Keratinocyte (primary cell): ENCODE measurements around the gene SS18L1. TPM values are rescaled to one million over a fixed set of nuclear protein-coding genes. Genes with fewer than 3 reads are reported as not detected.

ENCODE experiments used
- DNase-seq: peaks from one replicate; pipeline ENCODE4 v3.0.0-alpha.2; 2011; ENCODE audit warnings: low read depth, missing footprints, low spot score
- FAIRE-seq: peaks from 2 replicates; lab custom pipeline; 2011; peaks lifted over from hg19 to GRCh38; lab: Jason Lieb, UNC
- H2AFZ ChIP-seq: 2 replicates; pipeline ENCODE4 v1.6.0; 2012; ENCODE audit warnings: low read length, control low read depth, inconsistent platforms; ENCODE audit not compliant: control insufficient read depth
- H3K27ac ChIP-seq: 2 replicates; pipeline ENCODE4 v1.5.1; 2011; ENCODE audit warnings: low read length; ENCODE audit not compliant: control insufficient read depth, insufficient read depth
- H3K27me3 ChIP-seq: 3 replicates; pipeline ENCODE4 v1.6.0; 2011; ENCODE audit warnings: low read length; ENCODE audit not compliant: control insufficient read depth, insufficient read depth; ENCODE audit errors: extremely low read depth
- H3K36me3 ChIP-seq, 2 experiments: 2 replicates in 1 of 2; 3 replicates in 1 of 2; pipeline ENCODE4 v1.5.1; 2011; ENCODE audit warnings: low read length in 2 of 2, mild to moderate bottlenecking in 1 of 2; ENCODE audit not compliant: control insufficient read depth in 2 of 2, insufficient read depth in 2 of 2; ENCODE audit errors: extremely low read depth in 1 of 2
- H3K4me1 ChIP-seq: 3 replicates; pipeline ENCODE4 v1.5.1; 2011; ENCODE audit warnings: low read length; ENCODE audit not compliant: control insufficient read depth, insufficient read depth; ENCODE audit errors: extremely low read depth
- H3K4me2 ChIP-seq: 3 replicates; pipeline ENCODE4 v1.6.0; 2011; ENCODE audit warnings: low read depth, low read length; ENCODE audit not compliant: control insufficient read depth, insufficient read depth; ENCODE audit errors: extremely low read depth
- H3K4me3 ChIP-seq, 3 experiments: fragments of 200-600 bp in 1 of 3; sonication (generic) in 1 of 3; 2 replicates in 2 of 3; 3 replicates in 1 of 3; pipeline ENCODE4 v1.5.1; 2011 to 2016; ENCODE audit warnings: low read length in 3 of 3, mild to moderate bottlenecking in 3 of 3, control low read depth in 2 of 3, inconsistent platforms in 1 of 3, low read depth in 1 of 3, mixed read lengths in 1 of 3, mixed run types in 1 of 3, moderate library complexity in 1 of 3; ENCODE audit not compliant: control insufficient read depth in 2 of 3, insufficient read depth in 2 of 3; ENCODE audit errors: extremely low read depth in 1 of 3
- H3K79me2 ChIP-seq: 2 replicates; pipeline ENCODE4 v1.6.0; 2012; ENCODE audit warnings: low read length; ENCODE audit not compliant: control insufficient read depth, insufficient read depth
- H3K9ac ChIP-seq: 3 replicates; pipeline ENCODE4 v1.6.0; 2011; ENCODE audit warnings: low read length; ENCODE audit not compliant: control insufficient read depth, insufficient read depth; ENCODE audit errors: extremely low read depth
- H3K9me1 ChIP-seq: 3 replicates; pipeline ENCODE4 v1.6.0; 2011; ENCODE audit warnings: low read length; ENCODE audit not compliant: control insufficient read depth, insufficient read depth; ENCODE audit errors: extremely low read depth
- H3K9me3 ChIP-seq: 2 replicates; pipeline ENCODE4 v1.5.1; 2012; ENCODE audit warnings: low read depth, low read length; ENCODE audit not compliant: control insufficient read depth
- H4K20me1 ChIP-seq: 3 replicates; pipeline ENCODE4 v1.6.0; 2011; ENCODE audit warnings: low read length; ENCODE audit not compliant: control insufficient read depth, insufficient read depth; ENCODE audit errors: extremely low read depth
- EZH2 ChIP-seq: IDR thresholded peaks from one replicate; pipeline ENCODE4 v1.6.1; 2012; ENCODE audit warnings: inconsistent platforms, mild to moderate bottlenecking, low read length, moderate library complexity
- dilution Hi-C: fragments of 300-500 bp; cut with MboI; formaldehyde crosslinking; loops from one replicate; pipeline ENCODE4 v1.7.0; 2020; ENCODE audit warnings: low sequenced_read_pairs; ENCODE audit not compliant: extremely low pct_ligation_motif_present
- polyA plus RNA-seq, 5 experiments: library from polyadenylated mRNA; depleted of rRNA in 3 of 5; stranded (reverse) in 3 of 5; stranded (forward) in 1 of 5; unstranded in 1 of 5; fragments of >200 nt; gene quantifications; 1 replicate in 1 of 5; 2 replicates in 3 of 5; 3 replicates in 1 of 5; pipeline versions ENCODE4 v1.2.1 to v1.2.3, GENCODE V29; 2011 to 2012; ENCODE audit warnings: missing spikeins in 2 of 5, low read depth in 1 of 5, low replicate concordance in 1 of 5
- TF ChIP-seq, protein P1 (sequence below), 3 experiments: IDR thresholded peaks in 1 of 3; conservative IDR thresholded peaks in 1 of 3; optimal IDR thresholded peaks in 1 of 3; 2 replicates in 2 of 3; 3 replicates in 1 of 3; pipeline versions ENCODE3 to v1.5.1; 2011; ENCODE audit warnings: low read length in 3 of 3, mild to moderate bottlenecking in 3 of 3, moderate library complexity in 2 of 3, control low read depth in 1 of 3, inconsistent platforms in 1 of 3; ENCODE audit not compliant: insufficient read depth in 2 of 3; ENCODE audit errors: extremely low read depth in 1 of 3

Gene SS18L1
- polyA plus RNA-seq, 1 donor (not counting 4 experiments of a cell fraction or from before 2014, with no cell fraction given) = 9.4 TPM

DNA sequence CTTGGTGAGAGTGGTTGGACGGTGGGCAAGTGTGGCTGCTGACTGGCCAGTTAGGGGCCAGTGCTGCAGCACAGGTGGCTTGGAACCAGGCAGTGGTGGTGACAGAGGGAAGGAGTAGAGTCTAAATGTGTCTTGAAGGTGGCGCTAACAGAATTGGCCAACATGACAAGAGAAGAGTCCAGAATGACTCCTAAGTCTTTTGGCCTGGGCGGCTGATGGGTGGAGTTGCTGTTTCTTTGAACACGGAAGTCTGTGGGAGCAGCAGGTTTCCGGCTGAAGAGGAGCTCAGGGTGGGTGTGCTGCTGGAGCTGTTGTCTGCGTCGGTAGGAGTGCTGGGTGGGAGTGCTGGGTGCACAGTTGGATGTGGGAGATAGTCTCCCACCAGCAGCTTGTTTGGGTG, 11.1 kb upstream of the SS18L1 start:
- no peak for FAIRE-seq
- H3K27ac ChIP-seq = no peak overlapping the region
- dilution Hi-C loops = no loop called here
- H2AFZ ChIP-seq = no peak overlapping the region
- no peaks in the 10 kb centered on the region for H3K4me1 ChIP-seq
- no peaks in the 10 kb centered on the region for H3K27me3 ChIP-seq
- no peaks in the 10 kb centered on the region for H3K9me1 ChIP-seq
- H3K79me2 ChIP-seq = no peaks in the 10 kb centered on the region
- no peak overlapping the region for H3K4me3 ChIP-seq
- peaks cover 10% of the 10 kb centered on the region for H4K20me1 ChIP-seq
- H3K9me3 ChIP-seq = no peaks in the 10 kb centered on the region
- no peak for DNase-seq
- H3K9ac ChIP-seq = no peak overlapping the region
- H3K36me3 ChIP-seq = peaks cover 47 to 72% of the 10 kb centered on the region in 2 experiments
- no peak overlapping the region for H3K4me2 ChIP-seq
- no peak for TF ChIP-seq EZH2
- TF ChIP-seq, protein P1, sequence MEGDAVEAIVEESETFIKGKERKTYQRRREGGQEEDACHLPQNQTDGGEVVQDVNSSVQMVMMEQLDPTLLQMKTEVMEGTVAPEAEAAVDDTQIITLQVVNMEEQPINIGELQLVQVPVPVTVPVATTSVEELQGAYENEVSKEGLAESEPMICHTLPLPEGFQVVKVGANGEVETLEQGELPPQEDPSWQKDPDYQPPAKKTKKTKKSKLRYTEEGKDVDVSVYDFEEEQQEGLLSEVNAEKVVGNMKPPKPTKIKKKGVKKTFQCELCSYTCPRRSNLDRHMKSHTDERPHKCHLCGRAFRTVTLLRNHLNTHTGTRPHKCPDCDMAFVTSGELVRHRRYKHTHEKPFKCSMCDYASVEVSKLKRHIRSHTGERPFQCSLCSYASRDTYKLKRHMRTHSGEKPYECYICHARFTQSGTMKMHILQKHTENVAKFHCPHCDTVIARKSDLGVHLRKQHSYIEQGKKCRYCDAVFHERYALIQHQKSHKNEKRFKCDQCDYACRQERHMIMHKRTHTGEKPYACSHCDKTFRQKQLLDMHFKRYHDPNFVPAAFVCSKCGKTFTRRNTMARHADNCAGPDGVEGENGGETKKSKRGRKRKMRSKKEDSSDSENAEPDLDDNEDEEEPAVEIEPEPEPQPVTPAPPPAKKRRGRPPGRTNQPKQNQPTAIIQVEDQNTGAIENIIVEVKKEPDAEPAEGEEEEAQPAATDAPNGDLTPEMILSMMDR (optimal IDR thresholded peaks at IDR 0.05 in 1 of 3, IDR thresholded peaks at IDR 0.05 in 1 of 3, conservative IDR thresholded peaks at IDR 0.05 in 1 of 3; ENCODE audit: extremely low read depth in 1 of 3, insufficient read depth in 2 of 3, low read length in 3 of 3) = no peak

- no peak overlapping the region for H2AFZ ChIP-seq
- H3K27ac ChIP-seq = no peak overlapping the region
- no peak for TF ChIP-seq EZH2
- TF ChIP-seq, protein P1 (optimal IDR thresholded peaks at IDR 0.05 in 1 of 3, IDR thresholded peaks at IDR 0.05 in 1 of 3, conservative IDR thresholded peaks at IDR 0.05 in 1 of 3; ENCODE audit: extremely low read depth in 1 of 3, insufficient read depth in 2 of 3, low read length in 3 of 3) = no peak
- no peak overlapping the region for H3K9ac ChIP-seq
- H3K4me2 ChIP-seq = no peak overlapping the region
- DNase-seq (no peak), FAIRE-seq (no peak)
- dilution Hi-C loops = no loop called here
- no peaks in the 10 kb centered on the region for H3K9me3 ChIP-seq
- peaks cover 10% of the 10 kb centered on the region for H4K20me1 ChIP-seq
- no peaks in the 10 kb centered on the region for H3K9me1 ChIP-seq
- no peak overlapping the region for H3K4me3 ChIP-seq
- H3K79me2 ChIP-seq = peaks cover 2% of the 10 kb centered on the region
- H3K27me3 ChIP-seq = no peaks in the 10 kb centered on the region
- peaks cover 50 to 70% of the 10 kb centered on the region in 2 experiments for H3K36me3 ChIP-seq
- H3K4me1 ChIP-seq = no peaks in the 10 kb centered on the region
Observed at GRCh38 chr20:62133051-62133845, 10.3 kb upstream of the SS18L1 start.
